Endodermal cell (in vitro differentiated cells): ENCODE measurements around the gene CDC42BPB. TPM values are rescaled to one million over a fixed set of nuclear protein-coding genes. Genes with fewer than 3 reads are reported as not detected.

Source experiments
- DNase-seq: peaks from one replicate; pipeline ENCODE4 v3.0.0-alpha.2; 2017
- H3K27ac ChIP-seq: 2 replicates; pipeline ENCODE4 v1.5.1; 2013; ENCODE audit warnings: mild to moderate bottlenecking, low read depth, low read length, moderate library complexity
- H3K27me3 ChIP-seq: 2 replicates; pipeline ENCODE4 v1.6.1; 2013; ENCODE audit warnings: mild to moderate bottlenecking, low read length, moderate library complexity; ENCODE audit not compliant: insufficient read depth, control insufficient read depth, poor library complexity, severe bottlenecking
- H3K36me3 ChIP-seq: 2 replicates; pipeline ENCODE4 v1.7.0; 2013; ENCODE audit warnings: mild to moderate bottlenecking, low read length, moderate library complexity; ENCODE audit not compliant: control insufficient read depth, insufficient read depth
- H3K4me1 ChIP-seq: one replicate; pipeline ENCODE4 v1.7.0; 2013; ENCODE audit warnings: low read length; ENCODE audit not compliant: control insufficient read depth, insufficient read depth
- H3K4me3 ChIP-seq: 2 replicates; pipeline ENCODE4 v1.5.1; 2013; ENCODE audit warnings: mild to moderate bottlenecking, low read length, moderate library complexity
- H3K9ac ChIP-seq: 2 replicates; pipeline ENCODE4 v1.6.1; 2013; ENCODE audit warnings: mild to moderate bottlenecking, low read length, moderate library complexity; ENCODE audit not compliant: poor library complexity, severe bottlenecking; ENCODE audit errors: extremely low read depth
- H3K9me3 ChIP-seq: 2 replicates; pipeline ENCODE4 v1.6.1; 2013; ENCODE audit warnings: mild to moderate bottlenecking, low read length, moderate library complexity; ENCODE audit not compliant: control insufficient read depth
- H3K27ac Mint-ChIP-seq: 2 replicates; pipeline ENCODE4 v1.8.0; 2020; ENCODE audit warnings: mixed read lengths
- H3K27me3 Mint-ChIP-seq: 2 replicates; pipeline ENCODE4 v1.8.0; 2021; ENCODE audit warnings: mild to moderate bottlenecking, mixed read lengths; ENCODE audit not compliant: insufficient read depth
- H3K36me3 Mint-ChIP-seq: 2 replicates; pipeline ENCODE4 v1.8.0; 2020; ENCODE audit warnings: low read depth, mixed read lengths
- H3K4me1 Mint-ChIP-seq: 2 replicates; pipeline ENCODE4 v1.8.0; 2020; ENCODE audit warnings: mixed read lengths
- H3K4me3 Mint-ChIP-seq: 2 replicates; pipeline ENCODE4 v1.8.0; 2020; ENCODE audit warnings: mild to moderate bottlenecking, moderate library complexity, mixed read lengths
- H3K9me3 Mint-ChIP-seq: 2 replicates; pipeline ENCODE4 v1.8.0; 2020; ENCODE audit warnings: mild to moderate bottlenecking, mixed read lengths
- WGBS, 2 experiments: methylation state at CpG; one replicate each; pipeline versions ENCODE4 v1.1.5 to v1.1.7; 2013; ENCODE audit warnings: missing lambda C conversion rate in 2 of 2, mixed read lengths in 1 of 2; ENCODE audit not compliant: insufficient coverage in 1 of 2, insufficient read length in 1 of 2; 5-methylcytosine and 5-hydroxymethylcytosine counted together
- total RNA-seq, 2 donors: library from RNA; stranded (reverse); fragmentation: NEBNext Ultra II Directional in 1 of 2; extraction: Animal tissue kit (Norgen Biotek cat#: 25700) in 1 of 2; gene quantifications; 2 replicates in 1 of 2; 3 replicates in 1 of 2; pipeline ENCODE4 v1.2.1, GENCODE V29; 2021
- TF ChIP-seq, protein P1 (sequence below): fragments of 200-600 bp; sonication (generic); conservative IDR thresholded peaks from 2 replicates; pipeline ENCODE4 v1.5.0; 2021; ENCODE audit warnings: antibody characterized with exemption, mild to moderate bottlenecking

The CDC42BPB gene
- total RNA-seq, 2 donors from 2014 or later: 120 to 123 TPM

DNA sequence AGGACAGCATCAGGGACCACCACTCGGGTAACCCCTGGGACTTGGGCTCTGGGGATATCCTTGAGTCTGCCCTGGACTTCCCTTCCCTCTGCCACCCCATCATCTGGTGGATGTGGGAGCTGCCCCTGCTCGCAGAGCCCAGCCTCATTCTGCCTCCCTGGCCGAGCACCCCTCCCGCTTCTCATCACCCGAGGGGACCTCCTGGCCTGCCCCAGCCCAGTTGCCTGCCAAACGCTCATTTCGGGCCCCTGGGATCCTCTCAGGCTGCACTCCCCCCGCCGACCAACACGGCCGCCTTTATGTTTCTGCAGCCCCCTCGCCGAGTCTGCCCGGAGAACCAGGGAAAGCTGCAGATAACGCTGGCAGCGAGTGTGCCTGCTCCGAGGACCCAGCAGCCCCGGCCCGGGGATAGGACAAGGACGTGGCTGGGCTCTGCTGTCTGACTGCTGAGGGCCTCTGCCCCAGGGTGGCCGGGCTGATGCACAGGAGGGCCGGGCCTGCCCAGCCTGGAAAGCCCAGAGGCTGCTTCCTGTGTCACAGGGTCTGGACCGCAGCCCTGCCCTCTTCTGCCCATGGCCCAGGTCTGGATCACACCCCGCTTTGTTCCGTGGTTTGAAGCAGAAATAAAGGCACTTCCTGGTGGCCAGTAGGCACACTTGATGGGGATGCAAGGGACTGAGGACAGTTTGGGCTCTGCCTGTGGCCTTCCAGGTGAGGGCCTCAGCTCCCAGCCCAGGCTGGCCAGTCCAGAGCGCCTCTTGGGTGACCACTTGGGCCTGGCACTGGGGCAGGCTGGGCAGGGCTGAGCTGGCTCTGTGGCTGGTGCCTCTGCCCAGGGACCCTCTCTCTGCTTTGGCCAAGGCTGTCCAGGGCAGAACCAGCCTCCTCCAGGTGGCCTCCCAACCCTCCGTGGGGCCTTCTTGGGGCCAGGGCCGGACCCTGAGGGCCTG lies 32.3 kb upstream of the CDC42BPB start:
- no peaks in the 10 kb centered on the region for H3K9me3 Mint-ChIP-seq
- H3K27me3 Mint-ChIP-seq: peaks cover 12% of the 10 kb centered on the region
- no peak overlapping the region for H3K27ac Mint-ChIP-seq
- Histone ChIP-seq H3K27me3 (peaks cover 19% of the 10 kb centered on the region), H3K27ac (no peak overlapping the region), H3K4me1 (no peaks in the 10 kb centered on the region), H3K4me3 (no peak overlapping the region), H3K36me3 (no peaks in the 10 kb centered on the region), H3K9ac (no peak overlapping the region), H3K9me3 (no peaks in the 10 kb centered on the region)
- no peak overlapping the region for H3K4me3 Mint-ChIP-seq
- TF ChIP-seq, protein P1, sequence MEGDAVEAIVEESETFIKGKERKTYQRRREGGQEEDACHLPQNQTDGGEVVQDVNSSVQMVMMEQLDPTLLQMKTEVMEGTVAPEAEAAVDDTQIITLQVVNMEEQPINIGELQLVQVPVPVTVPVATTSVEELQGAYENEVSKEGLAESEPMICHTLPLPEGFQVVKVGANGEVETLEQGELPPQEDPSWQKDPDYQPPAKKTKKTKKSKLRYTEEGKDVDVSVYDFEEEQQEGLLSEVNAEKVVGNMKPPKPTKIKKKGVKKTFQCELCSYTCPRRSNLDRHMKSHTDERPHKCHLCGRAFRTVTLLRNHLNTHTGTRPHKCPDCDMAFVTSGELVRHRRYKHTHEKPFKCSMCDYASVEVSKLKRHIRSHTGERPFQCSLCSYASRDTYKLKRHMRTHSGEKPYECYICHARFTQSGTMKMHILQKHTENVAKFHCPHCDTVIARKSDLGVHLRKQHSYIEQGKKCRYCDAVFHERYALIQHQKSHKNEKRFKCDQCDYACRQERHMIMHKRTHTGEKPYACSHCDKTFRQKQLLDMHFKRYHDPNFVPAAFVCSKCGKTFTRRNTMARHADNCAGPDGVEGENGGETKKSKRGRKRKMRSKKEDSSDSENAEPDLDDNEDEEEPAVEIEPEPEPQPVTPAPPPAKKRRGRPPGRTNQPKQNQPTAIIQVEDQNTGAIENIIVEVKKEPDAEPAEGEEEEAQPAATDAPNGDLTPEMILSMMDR: no peak
- no peak for DNase-seq
- no peaks in the 10 kb centered on the region for H3K36me3 Mint-ChIP-seq
- WGBS, 2 experiments: 87 to 90% methylated on average over 18 to 28 of the region's 28 CpGs
- H3K4me1 Mint-ChIP-seq: no peaks in the 10 kb centered on the region

DNA sequence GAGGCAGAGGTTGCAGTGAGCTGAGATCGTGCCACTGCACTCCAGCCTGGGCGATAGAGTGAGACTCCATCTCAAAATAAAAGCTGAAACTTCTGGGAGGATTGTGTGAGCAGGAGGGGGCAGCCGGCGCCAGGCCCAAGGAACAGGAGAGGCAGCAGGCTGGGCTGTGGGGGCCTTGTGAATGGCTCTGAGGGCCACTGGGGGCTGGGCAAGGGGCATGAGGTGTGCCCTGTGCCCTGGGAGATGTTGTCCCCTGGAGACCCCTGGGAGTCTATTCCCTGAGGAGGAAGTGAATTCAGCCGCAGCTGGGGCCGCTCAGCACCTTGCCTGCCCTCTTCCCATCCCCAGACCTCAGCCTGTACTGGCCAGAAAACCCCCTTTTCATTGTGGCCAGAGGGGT lies 31.6 kb upstream of the CDC42BPB start:
- no peaks in the 10 kb centered on the region for H3K4me1 ChIP-seq
- TF ChIP-seq, protein P1: no peak
- Mint-ChIP-seq H3K9me3 (no peaks in the 10 kb centered on the region), H3K27ac (no peak overlapping the region), H3K36me3 (no peaks in the 10 kb centered on the region), H3K4me3 (no peak overlapping the region), H3K4me1 (no peaks in the 10 kb centered on the region), H3K27me3 (peaks cover 12% of the 10 kb centered on the region)
- no peak overlapping the region for H3K9ac ChIP-seq
- peaks cover 26% of the 10 kb centered on the region for H3K27me3 ChIP-seq
- DNase-seq: no peak
- WGBS, 2 experiments: 85 to 95% methylated on average over 2 to 6 of the region's 6 CpGs
- no peaks in the 10 kb centered on the region for H3K36me3 ChIP-seq
- H3K4me3 ChIP-seq: no peak overlapping the region
- no peaks in the 10 kb centered on the region for H3K9me3 ChIP-seq
- no peak overlapping the region for H3K27ac ChIP-seq

DNA sequence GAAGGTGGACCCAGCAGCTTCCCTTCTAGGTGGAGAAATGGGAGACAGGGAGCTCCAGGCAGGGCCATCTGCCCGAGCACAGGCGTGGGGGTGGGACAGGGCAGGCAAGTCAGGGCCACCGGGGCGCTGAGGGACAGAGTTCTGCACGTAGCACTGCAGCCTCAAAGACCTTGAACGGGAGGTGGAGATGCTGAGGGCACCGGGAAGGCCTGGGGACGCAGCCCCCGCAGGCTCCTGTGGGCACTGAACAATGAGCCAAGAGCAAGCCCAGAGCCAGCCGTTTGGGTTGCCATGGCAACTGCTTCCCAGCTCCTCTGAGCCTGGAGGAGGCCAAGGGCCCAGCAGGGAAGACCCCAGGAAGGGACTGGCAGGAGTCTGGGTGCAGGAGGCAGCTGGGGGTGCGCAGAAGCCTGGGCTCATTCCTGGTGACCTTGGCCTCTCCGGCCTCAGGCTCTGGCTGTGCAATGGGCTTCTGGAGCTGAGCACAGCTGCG lies 30.0 kb upstream of the CDC42BPB start:
- Histone ChIP-seq H3K4me1 (no peaks in the 10 kb centered on the region), H3K36me3 (no peaks in the 10 kb centered on the region), H3K27me3 (peaks cover 41% of the 10 kb centered on the region), H3K4me3 (no peak overlapping the region), H3K9me3 (no peaks in the 10 kb centered on the region), H3K27ac (no peak overlapping the region), H3K9ac (no peak overlapping the region)
- no peaks in the 10 kb centered on the region for H3K4me1 Mint-ChIP-seq
- H3K9me3 Mint-ChIP-seq: no peaks in the 10 kb centered on the region
- TF ChIP-seq, protein P1: no peak
- H3K4me3 Mint-ChIP-seq: no peak overlapping the region
- H3K27ac Mint-ChIP-seq: no peak overlapping the region
- peak; percentile 71 for DNase-seq
- 54 to 78% methylated on average over 4 to 13 of the region's 13 CpGs for WGBS, 2 experiments
- H3K36me3 Mint-ChIP-seq: no peaks in the 10 kb centered on the region
- H3K27me3 Mint-ChIP-seq: peaks cover 12% of the 10 kb centered on the region
